HCT116 (cell line): ENCODE measurements around the gene WSCD2. TPM values are rescaled to one million over a fixed set of nuclear protein-coding genes. Genes with fewer than 3 reads are reported as not detected.

Source experiments
- ATAC-seq: fragments of 200-7000 bp; cut with Tn5 transposase; 2 replicates; pipeline ENCODE4 v1.9.1; 2020; ENCODE audit warnings: mild to moderate bottlenecking, moderate library complexity
- BruUV-seq: library from RNA; stranded (reverse); fragments of 400-500 nt; replicated peaks from 2 replicates; lab custom pipeline; 2021; lab: Mats Ljungman, UMichigan
- CTCF ChIA-PET: fragments of 300-600 bp; sonication (Branson Sonifier 250); formaldehyde crosslinking; loops from one replicate; lab custom pipeline; 2021; ENCODE audit warnings: antibody characterized with exemption; lab: Charles Lee
- POLR2A ChIA-PET: fragments of 300-600, 350-600 bp; sonication (Branson Sonifier 250); formaldehyde crosslinking; loops from one replicate; lab custom pipeline; 2021; ENCODE audit warnings: antibody characterized with exemption; lab: Charles Lee
- RAD21 ChIA-PET, 2 experiments: fragments of 300-600 bp; sonication (Branson Sonifier 250); formaldehyde crosslinking; loops; one replicate each; lab custom pipeline; 2023; ENCODE audit warnings: low total read pairs in 2 of 2; ENCODE audit not compliant: uncharacterized antibody in 2 of 2, unreplicated experiment in 2 of 2, low non-redundant PET in 1 of 2; lab: Charles Lee
- DNase-seq: peaks from one replicate; pipeline ENCODE4 v3.0.0-alpha.2; 2010; ENCODE audit warnings: low read depth, low spot score
- H2AFZ ChIP-seq: fragments of 200-600 bp; shearing (Covaris generic), sonication (generic); 2 replicates; pipeline ENCODE4 v1.6.1; 2017; ENCODE audit warnings: low read depth, mixed run types, mixed read lengths, antibody characterized with exemption, low read length; ENCODE audit not compliant: poor library complexity, severe bottlenecking
- H3K27ac ChIP-seq: 2 replicates; pipeline ENCODE4 v1.5.1; 2012; ENCODE audit warnings: low read depth, low read length
- H3K27me3 ChIP-seq: fragments of 200-600 bp; sonication (generic); 2 replicates; pipeline ENCODE4 v1.6.1; 2016; ENCODE audit warnings: mixed run types, low read length, mixed read lengths; ENCODE audit not compliant: insufficient read depth
- H3K36me3 ChIP-seq, 2 experiments: fragments of 200-500 bp in 1 of 2; fragments of 200-600 bp in 1 of 2; sonication (Bioruptor generic) in 1 of 2; sonication (generic) in 1 of 2; 2 replicates each; pipeline versions ENCODE4 v1.5.1 to v1.6.1; 2014 to 2016; ENCODE audit warnings: low read length in 2 of 2, inconsistent platforms in 1 of 2, mixed read lengths in 1 of 2, mixed run types in 1 of 2; ENCODE audit not compliant: insufficient read depth in 2 of 2, control insufficient read depth in 1 of 2
- H3K4me1 ChIP-seq, 2 experiments: fragments of 200-600 bp in 1 of 2; sonication (generic) in 1 of 2; 2 replicates each; pipeline versions ENCODE4 v1.5.1 to v1.6.1; 2012 to 2017; ENCODE audit warnings: low read length in 2 of 2, inconsistent platforms in 1 of 2, mild to moderate bottlenecking in 1 of 2, mixed read lengths in 1 of 2, mixed run types in 1 of 2, moderate library complexity in 1 of 2; ENCODE audit not compliant: insufficient read depth in 2 of 2, control insufficient read depth in 1 of 2
- H3K4me2 ChIP-seq: fragments of 200-600 bp; sonication (generic); 2 replicates; pipeline ENCODE4 v1.6.1; 2017; ENCODE audit warnings: mixed run types, low read length, mixed read lengths
- H3K4me3 ChIP-seq, 2 experiments: fragments of 200-600 bp in 1 of 2; sonication (generic) in 1 of 2; replicated peaks in 1 of 2; 2 replicates each; pipeline ENCODE4 v1.5.1; 2011 to 2016; ENCODE audit warnings: low read length in 2 of 2, control low read depth in 1 of 2, low read depth in 1 of 2, mild to moderate bottlenecking in 1 of 2, mixed read lengths in 1 of 2, mixed run types in 1 of 2
- H3K79me2 ChIP-seq: fragments of 200-600 bp; sonication (generic); 2 replicates; pipeline ENCODE4 v1.6.1; 2017; ENCODE audit warnings: mild to moderate bottlenecking, mixed run types, low read length, moderate library complexity, mixed read lengths; ENCODE audit not compliant: insufficient read depth
- H3K9ac ChIP-seq: fragments of 200-600 bp; sonication (generic); 2 replicates; pipeline ENCODE4 v1.6.1; 2016; ENCODE audit warnings: low read length, mixed read lengths
- H3K9me2 ChIP-seq: fragments of 200-600 bp; sonication (generic), shearing (Covaris generic); 2 replicates; pipeline ENCODE4 v1.6.1; 2017; ENCODE audit warnings: mixed run types, mild to moderate bottlenecking, moderate library complexity; ENCODE audit not compliant: insufficient read depth
- H3K9me3 ChIP-seq, 2 experiments: fragments of 200-500 bp in 1 of 2; fragments of 200-600 bp in 1 of 2; sonication (Bioruptor generic) in 1 of 2; sonication (generic) in 1 of 2; 2 replicates each; pipeline ENCODE4 v1.6.1; 2014 to 2017; ENCODE audit warnings: low read length in 2 of 2, mixed read lengths in 2 of 2, inconsistent platforms in 1 of 2, low read depth in 1 of 2, mild to moderate bottlenecking in 1 of 2, mixed run types in 1 of 2, moderate library complexity in 1 of 2; ENCODE audit not compliant: control insufficient read depth in 1 of 2, insufficient read depth in 1 of 2
- H4K20me1 ChIP-seq: fragments of 200-600 bp; sonication (generic), shearing (Covaris generic); 2 replicates; pipeline ENCODE4 v1.6.1; 2017; ENCODE audit warnings: mixed run types, mild to moderate bottlenecking, moderate library complexity; ENCODE audit not compliant: insufficient read depth
- CBX3 ChIP-seq: IDR thresholded peaks from 2 replicates; pipeline ENCODE4 v1.6.1; 2012; ENCODE audit warnings: low read depth
- CEBPB ChIP-seq: IDR thresholded peaks from 2 replicates; pipeline ENCODE4 v1.6.1; 2012; ENCODE audit warnings: low read depth
- EGR1 ChIP-seq: IDR thresholded peaks from 2 replicates; pipeline ENCODE4 v1.6.1; 2012; ENCODE audit warnings: low read depth
- ELF1 ChIP-seq: IDR thresholded peaks from 2 replicates; pipeline ENCODE4 v1.6.1; 2012; ENCODE audit warnings: low read depth, borderline replicate concordance
- EZH2 ChIP-seq: fragments of 200-600 bp; sonication (generic); IDR thresholded peaks from 2 replicates; pipeline ENCODE4 v1.6.1; 2017; ENCODE audit warnings: antibody characterized with exemption, mixed run types
- EZH2phosphoT487 ChIP-seq: fragments of 200-600 bp; IDR thresholded peaks from 2 replicates; pipeline ENCODE4 v1.6.1; 2018; ENCODE audit warnings: antibody characterized with exemption, borderline replicate concordance
- JUND ChIP-seq: IDR thresholded peaks from 2 replicates; pipeline ENCODE4 v1.6.1; 2012
- POLR2A ChIP-seq: IDR thresholded peaks from 2 replicates; pipeline ENCODE4 v1.7.0; 2011; ENCODE audit warnings: borderline replicate concordance; ENCODE audit not compliant: insufficient read depth, insufficient read length; ENCODE audit errors: extremely low read depth
- RAD21 ChIP-seq: IDR thresholded peaks from 2 replicates; pipeline ENCODE4 v1.6.1; 2012; ENCODE audit warnings: low read depth, mild to moderate bottlenecking
- SIN3A ChIP-seq: IDR thresholded peaks from 2 replicates; pipeline ENCODE4 v1.6.1; 2012; ENCODE audit warnings: low read depth
- SP1 ChIP-seq: IDR thresholded peaks from 2 replicates; pipeline ENCODE4 v1.6.1; 2012; ENCODE audit warnings: low read depth
- SRF ChIP-seq: IDR thresholded peaks from 2 replicates; pipeline ENCODE4 v1.6.1; 2012; ENCODE audit warnings: low read depth
- TCF7L2 ChIP-seq: IDR thresholded peaks from 2 replicates; pipeline ENCODE4 v1.7.0; 2011; ENCODE audit warnings: borderline replicate concordance, inconsistent platforms; ENCODE audit not compliant: insufficient read depth, insufficient read length; ENCODE audit errors: extremely low read depth
- YY1 ChIP-seq: IDR thresholded peaks from 2 replicates; pipeline ENCODE4 v1.6.1; 2011; ENCODE audit warnings: low read length, low read depth, moderate library complexity, mild to moderate bottlenecking; ENCODE audit not compliant: insufficient replicate concordance; ENCODE audit errors: extremely low read depth
- ZFX ChIP-seq: fragments of 450-650 bp; IDR thresholded peaks from 2 replicates; pipeline ENCODE4 v1.6.1; 2017
- ZNF274 ChIP-seq: fragments of 200-500 bp; sonication (Bioruptor generic); IDR thresholded peaks from 2 replicates; pipeline ENCODE4 v1.6.1; 2014; ENCODE audit warnings: mild to moderate bottlenecking, low read depth, low read length, inconsistent platforms
- intact Hi-C: fragments of 100-400 bp; cut with micrococcal nuclease; formaldehyde crosslinking; loops from 2 replicates; pipeline ENCODE4 v1.10.0; 2022
- total RNA-seq: library from RNA; stranded (reverse); gene quantifications from one replicate; pipeline ENCODE4 v1.2.1, GENCODE V29; 2021; ENCODE audit not compliant: unreplicated experiment
- TF ChIP-seq, protein P1 (sequence below): IDR thresholded peaks from 2 replicates; pipeline ENCODE4 v1.6.1; 2012
- TF ChIP-seq, protein P2 (sequence below), 3 experiments: fragments of 200-600 bp in 1 of 3; sonication (generic) in 1 of 3; IDR thresholded peaks in 2 of 3; conservative IDR thresholded peaks in 1 of 3; 2 replicates each; pipeline ENCODE4 v1.5.1; 2012 to 2017; ENCODE audit warnings: low read depth in 2 of 3, low read length in 2 of 3, antibody characterized with exemption in 1 of 3, borderline replicate concordance in 1 of 3, control low read depth in 1 of 3, mild to moderate bottlenecking in 1 of 3, mixed read lengths in 1 of 3, mixed run types in 1 of 3, moderate library complexity in 1 of 3; ENCODE audit not compliant: insufficient read depth in 1 of 3
- TF ChIP-seq, protein P3 (sequence below): IDR thresholded peaks from 2 replicates; pipeline ENCODE4 v1.6.1; 2011; ENCODE audit warnings: mild to moderate bottlenecking, low read length, moderate library complexity; ENCODE audit not compliant: insufficient replicate concordance; ENCODE audit errors: extremely low read depth

WSCD2 gene
- total RNA-seq, 1 experiment from 2014 or later = 0.05 TPM

DNA sequence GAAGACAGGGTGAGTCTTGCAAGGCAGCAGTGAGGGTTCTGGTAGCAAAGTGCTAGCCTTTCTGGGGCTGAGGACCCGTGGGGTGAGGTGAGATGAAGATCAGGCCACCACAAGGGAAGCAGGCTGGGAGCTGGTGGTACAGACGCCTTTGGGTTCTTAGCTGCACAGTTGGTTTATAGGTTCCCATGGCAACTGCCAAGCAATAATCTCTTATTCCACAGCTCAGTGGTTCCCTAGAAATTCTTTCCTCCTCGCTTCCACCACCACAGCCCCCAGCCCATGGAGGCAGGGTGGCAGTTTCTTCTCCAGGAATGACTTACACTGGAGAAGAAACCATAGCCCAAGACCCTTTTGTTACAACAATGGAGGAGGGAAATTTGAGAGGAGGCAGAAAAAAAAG is 127.9 kb downstream of the WSCD2 start (continued):
- TF ChIP-seq SP1 (no peak), SIN3A (no peak), CEBPB (no peak), RAD21 (no peak)
- TF ChIP-seq, protein P1, sequence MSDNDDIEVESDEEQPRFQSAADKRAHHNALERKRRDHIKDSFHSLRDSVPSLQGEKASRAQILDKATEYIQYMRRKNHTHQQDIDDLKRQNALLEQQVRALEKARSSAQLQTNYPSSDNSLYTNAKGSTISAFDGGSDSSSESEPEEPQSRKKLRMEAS = no peak

DNA sequence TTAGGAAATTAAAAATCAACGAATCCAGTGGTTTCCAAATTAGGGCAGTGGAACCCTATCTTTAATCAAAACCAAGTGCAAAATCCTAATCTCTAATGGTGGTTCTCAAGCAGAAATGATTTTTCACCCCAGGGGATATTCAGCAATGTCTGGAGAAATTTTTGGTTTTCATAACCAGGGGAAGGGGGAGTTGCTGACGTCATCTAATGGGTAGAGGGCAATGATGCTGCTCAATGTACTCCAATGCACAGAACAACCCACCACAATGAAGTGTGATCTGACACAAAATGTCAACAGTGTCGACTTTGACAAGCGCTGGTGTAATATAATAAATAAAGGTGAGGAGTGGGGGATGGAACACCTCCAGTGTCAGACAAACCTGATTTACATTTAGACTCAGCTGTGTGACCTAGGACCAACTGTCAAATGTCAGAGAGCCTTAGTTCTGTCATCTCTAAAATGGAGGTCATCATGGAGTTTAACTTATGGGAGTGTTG is 128.6 kb downstream of the WSCD2 start:
- Histone ChIP-seq H3K27me3 (peaks cover 42% of the 10 kb centered on the region), H3K9me3 (peaks cover 5 to 20% of the 10 kb centered on the region in 2 experiments; a peak in 2 of 4 replicates), H3K36me3 (no peaks in the 10 kb centered on the region), H4K20me1 (no peaks in the 10 kb centered on the region), H3K27ac (no peak overlapping the region), H3K4me1 (no peaks in the 10 kb centered on the region), H3K9ac (no peak overlapping the region), H3K9me2 (no peaks in the 10 kb centered on the region), H3K79me2 (no peaks in the 10 kb centered on the region), H2AFZ (no peak overlapping the region), H3K4me2 (no peak overlapping the region), H3K4me3 (no peak overlapping the region)
- RAD21 ChIA-PET = no interaction called here
- ATAC-seq = no peak
- DNase-seq = no peak
- intact Hi-C loops = no loop called here
- CTCF ChIA-PET = no interaction called here
- POLR2A ChIA-PET = no interaction called here
- BruUV-seq = no TSS peak
- TF ChIP-seq JUND = no peak
- no peak for TF ChIP-seq EGR1
- no peak for TF ChIP-seq YY1
- no peak for TF ChIP-seq ZNF274
- TF ChIP-seq, protein P2, sequence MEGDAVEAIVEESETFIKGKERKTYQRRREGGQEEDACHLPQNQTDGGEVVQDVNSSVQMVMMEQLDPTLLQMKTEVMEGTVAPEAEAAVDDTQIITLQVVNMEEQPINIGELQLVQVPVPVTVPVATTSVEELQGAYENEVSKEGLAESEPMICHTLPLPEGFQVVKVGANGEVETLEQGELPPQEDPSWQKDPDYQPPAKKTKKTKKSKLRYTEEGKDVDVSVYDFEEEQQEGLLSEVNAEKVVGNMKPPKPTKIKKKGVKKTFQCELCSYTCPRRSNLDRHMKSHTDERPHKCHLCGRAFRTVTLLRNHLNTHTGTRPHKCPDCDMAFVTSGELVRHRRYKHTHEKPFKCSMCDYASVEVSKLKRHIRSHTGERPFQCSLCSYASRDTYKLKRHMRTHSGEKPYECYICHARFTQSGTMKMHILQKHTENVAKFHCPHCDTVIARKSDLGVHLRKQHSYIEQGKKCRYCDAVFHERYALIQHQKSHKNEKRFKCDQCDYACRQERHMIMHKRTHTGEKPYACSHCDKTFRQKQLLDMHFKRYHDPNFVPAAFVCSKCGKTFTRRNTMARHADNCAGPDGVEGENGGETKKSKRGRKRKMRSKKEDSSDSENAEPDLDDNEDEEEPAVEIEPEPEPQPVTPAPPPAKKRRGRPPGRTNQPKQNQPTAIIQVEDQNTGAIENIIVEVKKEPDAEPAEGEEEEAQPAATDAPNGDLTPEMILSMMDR (IDR thresholded peaks at IDR 0.05 in 2 of 3, conservative IDR thresholded peaks at IDR 0.05 in 1 of 3; ENCODE audit: borderline replicate concordance in 1 of 3, insufficient read depth in 1 of 3, low read depth in 2 of 3, low read length in 2 of 3) = no peak
- TF ChIP-seq ELF1 = no peak
- TF ChIP-seq CBX3 = no peak
- TF ChIP-seq, protein P3, sequence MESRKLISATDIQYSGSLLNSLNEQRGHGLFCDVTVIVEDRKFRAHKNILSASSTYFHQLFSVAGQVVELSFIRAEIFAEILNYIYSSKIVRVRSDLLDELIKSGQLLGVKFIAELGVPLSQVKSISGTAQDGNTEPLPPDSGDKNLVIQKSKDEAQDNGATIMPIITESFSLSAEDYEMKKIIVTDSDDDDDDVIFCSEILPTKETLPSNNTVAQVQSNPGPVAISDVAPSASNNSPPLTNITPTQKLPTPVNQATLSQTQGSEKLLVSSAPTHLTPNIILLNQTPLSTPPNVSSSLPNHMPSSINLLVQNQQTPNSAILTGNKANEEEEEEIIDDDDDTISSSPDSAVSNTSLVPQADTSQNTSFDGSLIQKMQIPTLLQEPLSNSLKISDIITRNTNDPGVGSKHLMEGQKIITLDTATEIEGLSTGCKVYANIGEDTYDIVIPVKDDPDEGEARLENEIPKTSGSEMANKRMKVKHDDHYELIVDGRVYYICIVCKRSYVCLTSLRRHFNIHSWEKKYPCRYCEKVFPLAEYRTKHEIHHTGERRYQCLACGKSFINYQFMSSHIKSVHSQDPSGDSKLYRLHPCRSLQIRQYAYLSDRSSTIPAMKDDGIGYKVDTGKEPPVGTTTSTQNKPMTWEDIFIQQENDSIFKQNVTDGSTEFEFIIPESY = no peak
- TF ChIP-seq CEBPB = no peak
- no peak for TF ChIP-seq RAD21
- TF ChIP-seq SIN3A = no peak
- no peak for TF ChIP-seq SP1
- TF ChIP-seq SRF = no peak
- TF ChIP-seq EZH2 = no peak
- no peak for TF ChIP-seq EZH2phosphoT487
- no peak for TF ChIP-seq POLR2A
- TF ChIP-seq TCF7L2 = no peak
- TF ChIP-seq ZFX = no peak
